ENCODE data around the gene FAM241A.

GRCh38 chr4:112182604-112183003 lies 37.4 kb downstream of the FAM241A start:
- TF ChIP-seq CTCF (IDR thresholded peaks at IDR 0.05) (no peak), PBX3 (IDR thresholded peaks at IDR 0.05) (no peak), KDM1A (IDR thresholded peaks at IDR 0.05; ENCODE audit: low read depth) (no peak), EP300 (IDR thresholded peaks at IDR 0.05) (no peak), ELK1 (IDR thresholded peaks at IDR 0.05; ENCODE audit: low read depth, low read length) (no peak), POLR2A (IDR thresholded peaks at IDR 0.05; ENCODE audit: low read length) (no peak), SMC3 (IDR thresholded peaks at IDR 0.05) (no peak), ESRRA (IDR thresholded peaks at IDR 0.05; ENCODE audit: borderline replicate concordance, low read length) (no peak)

Measured in A549 (cell line).